Activated effector memory CD4-positive, alpha-beta T cell treated with anti-CD3 and anti-CD28 coated beads, Interleukin-2, amount 50 U/mL, for 16 hours (primary cell): Measurements from ENCODE around the gene HERPUD1.
A peak's percentile ranks its signal among the peaks of the same experiment; 100 is the strongest.
"Not testable (repeated sequence)": the region's sequence is repeated elsewhere in the genome, so short reads cannot be mapped to it uniquely, and the experiment has no call there.

Experiments
- DNase-seq: peaks from one replicate; pipeline ENCODE4 v3.0.0-alpha.2; 2020

HERPUD1 gene

GRCh38 chr16:56961851-56962281, 29.9 kb downstream of the HERPUD1 start, which contains the start of gene CETP:
Gene CETP (plus strand): TSS chr16:56961950. CDS start chr16:56961980, 30 bp downstream.
- DNase-seq, result no peak

GRCh38 chr16:56964243-56965148, 32.6 kb downstream of the HERPUD1 start:
- DNase-seq, result peak; percentile 98

GRCh38 chr16:56965149-56966092, 33.5 kb downstream of the HERPUD1 start:
- no peak for DNase-seq

GRCh38 chr16:56966093-56966475, 34.1 kb downstream of the HERPUD1 start:
- no peak for DNase-seq

GRCh38 chr16:56967733-56968132, 35.8 kb downstream of the HERPUD1 start:
- DNase-seq, result no peak

GRCh38 chr16:56969769-56970168, 37.8 kb downstream of the HERPUD1 start:
- no peak for DNase-seq

GRCh38 chr16:56970934-56971767, 39.2 kb downstream of the HERPUD1 start:
- DNase-seq, result no peak

- DNase-seq, result no peak
Observed at GRCh38 chr16:56971768-56972043, 39.8 kb downstream of the HERPUD1 start.

GRCh38 chr16:56972403-56973293, 40.7 kb downstream of the HERPUD1 start:
- DNase-seq, result no peak

GRCh38 chr16:56973294-56973689, 41.4 kb downstream of the HERPUD1 start:
- DNase-seq, result no peak

GRCh38 chr16:56973899-56974298, 42.0 kb downstream of the HERPUD1 start:
- DNase-seq, result not testable (repeated sequence)

GRCh38 chr16:56974549-56975300, 42.8 kb downstream of the HERPUD1 start:
- DNase-seq, result no peak

- no peak for DNase-seq
Observed at GRCh38 chr16:56975714-56976113, 43.8 kb downstream of the HERPUD1 start.

- DNase-seq, result no peak
Observed at GRCh38 chr16:56977216-56977615, 45.3 kb downstream of the HERPUD1 start.

GRCh38 chr16:56977823-56978430, 46.0 kb downstream of the HERPUD1 start:
- no peak for DNase-seq

- DNase-seq, result no peak
Observed at GRCh38 chr16:56980201-56980535, 48.2 kb downstream of the HERPUD1 start.

- no peak for DNase-seq
Observed at GRCh38 chr16:56980792-56981724, 49.1 kb downstream of the HERPUD1 start.

GRCh38 chr16:56981729-56982271, 49.9 kb downstream of the HERPUD1 start:
- no peak for DNase-seq

GRCh38 chr16:56982695-56983094, 50.8 kb downstream of the HERPUD1 start:
- no peak for DNase-seq
